HFFc6 (cell line): ENCODE measurements around the gene CTDNEP1. TPM values are rescaled to one million over a fixed set of nuclear protein-coding genes. Genes with fewer than 3 reads are reported as not detected.
A peak's percentile ranks its signal among the peaks of the same experiment; 100 is the strongest.

ENCODE experiments used
- DNase-seq: peaks from one replicate; pipeline ENCODE4 v3.0.0-alpha.2; 2018
- H3K27ac Mint-ChIP-seq: 2 replicates; pipeline ENCODE4 v1.8.0; 2020; ENCODE audit warnings: mild to moderate bottlenecking, mixed read lengths
- H3K27me3 Mint-ChIP-seq: 2 replicates; pipeline ENCODE4 v1.8.0; 2021; ENCODE audit warnings: mild to moderate bottlenecking, moderate library complexity, mixed read lengths; ENCODE audit not compliant: insufficient read depth
- H3K36me3 Mint-ChIP-seq: 2 replicates; pipeline ENCODE4 v1.8.0; 2021; ENCODE audit warnings: low read depth, mixed read lengths
- H3K4me1 Mint-ChIP-seq: 2 replicates; pipeline ENCODE4 v1.8.0; 2020; ENCODE audit warnings: low read depth, mixed read lengths
- H3K4me3 Mint-ChIP-seq: 2 replicates; pipeline ENCODE4 v1.8.0; 2020; ENCODE audit warnings: mild to moderate bottlenecking, moderate library complexity, mixed read lengths
- H3K9me3 Mint-ChIP-seq: 2 replicates; pipeline ENCODE4 v1.8.0; 2020; ENCODE audit warnings: mild to moderate bottlenecking, mixed read lengths
- CTCF ChIP-seq: fragments of 200-600 bp; sonication (generic); IDR thresholded peaks from 2 replicates; pipeline ENCODE4 v1.5.0; 2021; ENCODE audit warnings: antibody characterized with exemption, mild to moderate bottlenecking
- total RNA-seq, 6 experiments: library from RNA; stranded (reverse); fragmentation: NEBNext Ultra II Directional; extraction: Animal tissue kit (Norgen Biotek cat#: 25700); gene quantifications; 2 replicates in 1 of 6; 3 replicates in 5 of 6; pipeline ENCODE4 v1.2.3, GENCODE V29; 2021

CTDNEP1 gene
- total RNA-seq, 6 experiments from 2014 or later, result 127 to 168 (median 146) TPM

- no peaks in the 10 kb centered on the region for H3K36me3 Mint-ChIP-seq
- no peak for DNase-seq
- H3K4me1 Mint-ChIP-seq, result no peaks in the 10 kb centered on the region; the same call in 1 of the 2 replicates
Observed at GRCh38 chr17:7282752-7283321, 31.3 kb upstream of the CTDNEP1 start.

GRCh38 chr17:7281953-7282751 lies 30.6 kb upstream of the CTDNEP1 start:
- Mint-ChIP-seq H3K27me3 (peaks cover 27% of the 10 kb centered on the region), H3K4me1 (no peaks in the 10 kb centered on the region; the same call in 1 of the 2 replicates), H3K4me3 (peak overlapping the region; percentile 90), H3K36me3 (no peaks in the 10 kb centered on the region), H3K9me3 (no peaks in the 10 kb centered on the region), H3K27ac (no peak overlapping the region)
- no peak for TF ChIP-seq CTCF
- no peak for DNase-seq

More at GRCh38 chr17:7282752-7283321, 31.3 kb upstream of the CTDNEP1 start:
- H3K4me3 Mint-ChIP-seq, result no peak overlapping the region; the same call in 1 of the 2 replicates
- no peaks in the 10 kb centered on the region for H3K9me3 Mint-ChIP-seq
- H3K27me3 Mint-ChIP-seq, result peaks cover 34% of the 10 kb centered on the region
- H3K27ac Mint-ChIP-seq, result no peak overlapping the region
- TF ChIP-seq CTCF, result no peak

- Mint-ChIP-seq H3K4me1 (no peaks in the 10 kb centered on the region; the same call in 1 of the 2 replicates), H3K27ac (peak within 1 kb of the TSS; percentile 86)
Observed at GRCh38 chr17:7281074-7281952, 29.8 kb upstream of the CTDNEP1 start, which contains the start of gene SLC2A4. Gene SLC2A4, plus strand, starts transcription at chr17:7281718. Its CDS starts 217 bp downstream, at chr17:7281935.

DNA sequence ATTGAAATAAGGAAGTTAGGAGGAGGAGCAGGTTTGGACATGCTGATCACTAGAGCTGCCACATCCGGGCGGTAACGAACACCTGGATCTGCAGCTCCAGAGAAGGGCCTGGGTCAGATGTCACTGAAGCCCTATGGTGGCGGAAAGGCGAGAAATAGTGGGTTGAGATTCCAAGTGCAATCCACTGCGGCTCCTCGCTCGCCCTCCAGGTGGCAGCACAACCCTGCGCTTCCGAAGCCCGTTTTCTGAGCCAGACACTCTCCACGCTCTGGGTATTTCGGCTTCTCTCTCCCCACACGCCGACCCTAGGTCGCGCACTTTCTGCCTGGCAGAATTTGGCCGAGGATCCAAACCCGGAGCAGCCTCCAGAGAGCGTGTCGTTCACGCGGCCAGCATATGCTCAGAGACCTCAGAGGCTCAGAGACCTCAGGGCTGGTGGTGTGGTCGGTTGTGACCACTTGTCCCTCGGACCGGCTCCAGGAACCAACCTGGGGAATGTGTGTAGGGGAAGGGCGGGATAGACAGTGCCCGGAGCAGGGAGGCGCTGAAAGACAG lies 29.1 kb upstream of the CTDNEP1 start:
- peak overlapping the region; percentile 90 for H3K4me3 Mint-ChIP-seq
- TF ChIP-seq CTCF, result peak; percentile 96
- no peaks in the 10 kb centered on the region for H3K36me3 Mint-ChIP-seq
- H3K4me1 Mint-ChIP-seq, result no peaks in the 10 kb centered on the region; the same call in 1 of the 2 replicates
- DNase-seq, result peak; percentile 72
- H3K9me3 Mint-ChIP-seq, result no peaks in the 10 kb centered on the region
- H3K27ac Mint-ChIP-seq, result peak overlapping the region; percentile 86
- peaks cover 18% of the 10 kb centered on the region for H3K27me3 Mint-ChIP-seq

More at GRCh38 chr17:7281074-7281952, 29.8 kb upstream of the CTDNEP1 start, which contains the start of gene SLC2A4:
- peak within 1 kb of the TSS; percentile 90 for H3K4me3 Mint-ChIP-seq
- TF ChIP-seq CTCF, result no peak
- peak; percentile 90 for DNase-seq
- H3K27me3 Mint-ChIP-seq, result peaks cover 25% of the 10 kb centered on the region
- H3K9me3 Mint-ChIP-seq, result no peaks in the 10 kb centered on the region
- no peaks in the 10 kb centered on the region for H3K36me3 Mint-ChIP-seq

- no peaks in the 10 kb centered on the region for H3K9me3 Mint-ChIP-seq
- no peak overlapping the region for H3K4me3 Mint-ChIP-seq
- peaks cover 9% of the 10 kb centered on the region for H3K27me3 Mint-ChIP-seq
- DNase-seq, result no peak
- TF ChIP-seq CTCF, result no peak
- H3K4me1 Mint-ChIP-seq, result no peaks in the 10 kb centered on the region; the same call in 1 of the 2 replicates
- H3K36me3 Mint-ChIP-seq, result no peaks in the 10 kb centered on the region
- H3K27ac Mint-ChIP-seq, result no peak overlapping the region
Observed at GRCh38 chr17:7279448-7279847, 27.9 kb upstream of the CTDNEP1 start.
